C1 segment of cervical spinal cord (tissue), 14 donors: Measurements from ENCODE around the gene CORO2A.

ENCODE experiments used
- DNase-seq, 14 donors: peaks; one replicate each; lab custom pipeline; 2025; lab: John Stamatoyannopoulos, UW

The CORO2A gene

GRCh38 chr9:98192503-98193335, at the start of gene CORO2A:
TSS of gene CORO2A (minus strand) at chr9:98192637. CDS start at chr9:98157660, 34,977 bp downstream.
- peak in 5 of 14 donors; percentile 11 to 72 (median 34) for DNase-seq

GRCh38 chr9:98241357-98242300, 49.2 kb upstream of the CORO2A start:
- DNase-seq, result no peak

- DNase-seq, result no peak
These were observed 48.0 kb upstream of the CORO2A start for GRCh38 chr9:98240475-98240874.

GRCh38 chr9:98236901-98237487, 44.6 kb upstream of the CORO2A start:
- no peak for DNase-seq

GRCh38 chr9:98235126-98235525, 42.7 kb upstream of the CORO2A start:
- DNase-seq, result no peak

- DNase-seq, result no peak
These were observed 41.9 kb upstream of the CORO2A start for GRCh38 chr9:98234245-98234825.

GRCh38 chr9:98232926-98233325, 40.5 kb upstream of the CORO2A start:
- no peak for DNase-seq

GRCh38 chr9:98231770-98232478, 39.5 kb upstream of the CORO2A start:
- DNase-seq, result peak in 1 of 14 donors; percentile 6

- DNase-seq, result no peak
These were observed 38.4 kb upstream of the CORO2A start for GRCh38 chr9:98230789-98231188.

- DNase-seq, result no peak
These were observed 37.9 kb upstream of the CORO2A start for GRCh38 chr9:98230304-98230703.

- no peak for DNase-seq
These were observed 37.2 kb upstream of the CORO2A start for GRCh38 chr9:98229620-98230019.

- DNase-seq, result no peak
These were observed 36.6 kb upstream of the CORO2A start for GRCh38 chr9:98229090-98229395.

GRCh38 chr9:98228392-98229089, 36.1 kb upstream of the CORO2A start:
- DNase-seq, result no peak

- no peak for DNase-seq
These were observed 35.4 kb upstream of the CORO2A start for GRCh38 chr9:98227883-98228282.

- DNase-seq, result no peak
These were observed 34.5 kb upstream of the CORO2A start for GRCh38 chr9:98226957-98227356.

- no peak for DNase-seq
These were observed 34.1 kb upstream of the CORO2A start for GRCh38 chr9:98226516-98226915.

GRCh38 chr9:98225015-98225442, 32.6 kb upstream of the CORO2A start:
- DNase-seq, result no peak

- no peak for DNase-seq
These were observed 30.7 kb upstream of the CORO2A start for GRCh38 chr9:98222885-98223691.

- DNase-seq, result no peak
These were observed 28.5 kb upstream of the CORO2A start for GRCh38 chr9:98220911-98221310.
